HuH-7.5 (cell line): Measurements from ENCODE around the gene KDELR1.

Experiments used
- DNase-seq: peaks from one replicate; pipeline ENCODE4 v3.0.0; 2011; ENCODE audit warnings: low spot score

The KDELR1 gene

DNA sequence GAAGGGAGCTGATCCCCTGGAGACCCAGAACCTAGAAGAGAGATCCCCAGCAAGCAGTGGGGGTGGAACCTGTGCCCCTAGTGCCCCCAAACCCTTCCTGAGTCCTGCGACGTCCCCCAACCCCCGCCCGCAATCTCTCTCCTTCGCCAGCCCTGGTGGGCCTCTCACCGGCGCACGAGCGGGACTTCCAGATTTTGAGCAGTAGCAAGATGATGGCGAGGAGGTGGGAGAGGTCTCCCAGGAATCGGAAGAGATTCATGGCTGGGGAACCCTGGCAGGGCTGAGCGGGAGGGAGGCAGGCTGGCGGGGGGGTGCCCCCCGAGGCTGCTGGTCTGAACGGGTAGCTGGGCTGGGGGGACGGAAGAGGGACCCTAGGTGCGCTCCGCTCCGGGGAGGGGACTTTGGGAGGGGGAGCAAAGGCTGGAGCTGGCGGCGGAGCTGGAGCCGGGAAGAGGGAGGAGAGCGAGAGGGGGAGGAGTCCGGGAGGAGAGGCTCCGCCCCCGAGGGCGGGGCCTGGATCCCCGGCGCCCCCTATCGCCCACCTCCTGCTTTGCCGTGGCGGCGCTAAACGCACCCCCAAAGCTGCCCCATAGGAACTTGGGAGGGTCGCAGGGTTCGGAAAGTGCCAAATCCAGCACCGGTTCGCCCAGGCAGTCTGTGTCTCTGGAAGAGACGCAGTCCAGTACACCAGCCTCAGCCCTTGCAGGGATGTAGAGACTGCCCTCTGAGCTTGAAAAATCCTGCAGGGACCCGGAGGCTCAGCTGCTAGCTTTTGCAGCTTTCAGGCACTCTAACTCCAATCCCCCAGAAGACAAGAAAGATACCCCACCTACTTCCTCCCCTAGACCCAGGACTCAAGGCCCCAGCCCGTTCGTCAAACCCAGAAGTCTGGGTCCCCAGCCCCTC lies at the start of gene KDELR1:
TSS of gene KDELR1 (minus strand) at position 452 of the 906 bp plus-strand sequence. CDS start at position 259, 193 bp downstream.
- DNase-seq, result peak; percentile 88

DNA sequence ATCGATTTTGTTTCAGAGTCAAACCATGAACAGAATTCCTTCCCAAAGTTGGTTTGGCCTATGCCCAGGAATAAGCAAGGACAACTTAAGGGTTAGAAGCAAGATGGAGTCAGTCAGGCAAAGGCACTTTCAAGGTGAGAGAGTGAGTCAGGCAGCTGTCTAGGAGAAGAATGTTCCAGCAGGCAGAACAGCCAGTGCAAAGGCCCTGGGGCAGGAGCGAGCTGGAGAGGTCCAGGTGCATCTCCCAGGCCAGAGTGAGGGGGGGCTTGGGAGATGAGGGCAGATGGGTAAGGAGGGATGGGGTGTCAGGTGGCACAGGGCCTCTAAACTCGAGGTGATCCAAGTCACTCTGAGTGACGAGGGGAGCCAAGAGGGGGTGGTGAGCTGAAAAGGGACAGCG lies 45.2 kb upstream of the KDELR1 start:
- no peak for DNase-seq

DNA sequence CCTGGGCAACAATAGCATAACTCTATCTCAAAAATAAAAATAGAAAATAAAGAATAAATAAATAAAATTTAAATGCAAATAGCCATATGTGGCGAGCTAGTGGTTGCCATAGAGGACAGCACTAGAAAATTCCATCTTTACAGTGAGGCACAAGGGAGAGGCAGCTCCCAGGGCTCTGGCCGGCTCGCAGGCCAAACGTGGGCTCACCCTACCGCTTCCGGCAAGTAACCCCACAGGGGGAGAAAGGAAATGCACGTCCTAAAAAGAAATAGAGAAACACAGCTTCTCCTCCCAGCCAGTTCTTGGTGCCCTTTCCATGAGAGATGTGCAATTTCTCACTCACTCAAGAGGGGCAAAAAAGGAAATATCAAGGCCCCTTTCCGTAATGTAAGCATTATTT lies 42.0 kb upstream of the KDELR1 start:
- DNase-seq, result no peak

DNA sequence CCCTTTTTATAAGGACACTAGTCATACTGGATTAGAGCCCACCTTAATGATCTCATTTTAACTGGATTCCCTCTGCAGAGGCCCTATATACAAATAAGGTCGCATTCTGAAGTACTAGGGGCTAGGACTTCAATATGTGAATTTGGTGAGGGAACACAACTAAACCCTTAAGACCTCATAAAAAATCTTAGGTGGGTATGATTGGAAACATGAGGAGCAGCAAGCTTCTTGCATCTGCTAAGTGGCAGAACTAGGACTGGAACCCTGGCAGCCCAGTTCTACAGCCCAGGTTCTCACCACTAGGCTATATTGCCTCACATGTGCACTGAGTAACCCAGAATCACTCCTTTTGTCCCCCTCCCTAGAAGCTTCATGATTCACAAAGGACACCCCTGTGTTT lies 37.3 kb upstream of the KDELR1 start:
- DNase-seq, result no peak

DNA sequence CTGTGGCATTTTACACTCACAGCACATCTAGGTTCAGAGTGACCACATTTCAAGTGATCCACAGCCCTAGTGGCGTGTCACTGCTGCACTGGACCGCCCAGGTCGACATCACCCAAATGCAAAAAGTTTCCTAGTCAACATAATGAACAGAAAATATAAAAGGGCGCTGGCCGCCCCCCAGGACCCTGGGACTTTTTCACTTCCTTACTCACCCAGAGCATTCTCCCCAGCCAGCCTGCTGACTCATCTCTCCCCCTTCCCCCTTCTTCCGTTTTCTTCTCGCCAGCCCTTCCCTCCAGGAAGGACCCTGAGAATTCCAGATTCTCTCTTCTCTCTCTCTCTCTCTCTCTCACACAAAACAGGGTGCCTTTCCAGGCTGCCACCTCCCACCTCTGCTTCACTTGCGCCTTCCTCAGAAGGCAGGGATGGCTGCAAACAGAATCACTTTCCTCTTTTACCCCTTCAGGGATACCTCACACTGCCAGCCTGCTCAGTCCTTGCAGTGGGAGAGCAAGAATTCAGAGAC lies 33.4 kb upstream of the KDELR1 start:
- DNase-seq, result no peak

DNA sequence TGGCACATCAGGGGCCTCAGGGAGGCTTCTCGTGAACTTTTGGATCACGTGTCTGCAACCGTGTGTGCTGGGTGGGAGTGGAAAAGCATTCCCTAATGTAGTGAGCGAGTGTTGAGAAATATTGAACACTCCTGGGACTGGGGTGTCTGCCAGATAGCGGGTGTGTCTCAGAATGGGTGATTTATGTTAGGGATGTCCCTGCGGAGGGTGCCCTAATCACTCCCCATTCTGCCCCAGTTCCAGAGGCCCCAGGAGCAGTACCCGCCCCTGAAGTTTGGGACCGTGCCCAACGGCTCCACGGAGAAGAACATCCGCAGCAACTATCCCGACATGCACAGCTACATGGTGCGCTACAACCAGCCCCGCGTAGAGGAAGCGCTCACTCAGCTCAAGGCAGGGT lies 30.2 kb upstream of the KDELR1 start:
- no peak for DNase-seq

DNA sequence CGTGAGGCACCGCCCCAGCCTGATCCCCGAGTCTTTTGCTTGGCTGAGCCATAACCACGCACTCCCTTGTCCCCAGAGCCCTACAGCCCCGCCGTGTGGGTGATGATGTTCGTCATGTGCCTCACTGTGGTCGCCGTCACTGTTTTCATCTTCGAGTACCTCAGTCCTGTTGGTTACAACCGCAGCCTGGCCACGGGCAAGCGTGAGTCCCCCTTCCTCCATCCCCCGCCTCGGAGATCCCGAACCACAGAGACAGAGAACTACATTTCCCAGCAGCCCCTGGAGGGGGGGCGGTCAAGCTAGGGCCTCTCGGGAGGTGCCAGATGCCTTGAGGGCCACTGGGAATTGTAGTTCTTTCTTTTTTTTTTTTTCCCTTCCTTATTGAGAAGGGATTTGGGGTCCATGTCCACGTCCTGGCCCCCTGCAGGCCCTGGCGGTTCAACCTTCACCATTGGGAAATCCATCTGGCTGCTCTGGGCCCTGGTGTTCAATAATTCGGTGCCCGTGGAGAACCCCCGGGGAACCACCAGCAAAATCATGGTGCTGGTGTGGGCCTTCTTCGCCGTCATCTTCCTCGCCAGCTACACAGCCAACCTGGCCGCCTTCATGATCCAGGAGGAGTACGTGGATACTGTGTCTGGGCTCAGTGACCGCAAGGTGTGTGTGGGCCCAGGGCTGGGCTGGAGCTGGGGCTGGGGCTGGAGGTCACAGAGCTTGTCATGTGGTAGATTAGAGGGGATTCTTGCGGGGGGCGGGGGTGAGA lies 28.0 kb upstream of the KDELR1 start:
- DNase-seq, result no peak

DNA sequence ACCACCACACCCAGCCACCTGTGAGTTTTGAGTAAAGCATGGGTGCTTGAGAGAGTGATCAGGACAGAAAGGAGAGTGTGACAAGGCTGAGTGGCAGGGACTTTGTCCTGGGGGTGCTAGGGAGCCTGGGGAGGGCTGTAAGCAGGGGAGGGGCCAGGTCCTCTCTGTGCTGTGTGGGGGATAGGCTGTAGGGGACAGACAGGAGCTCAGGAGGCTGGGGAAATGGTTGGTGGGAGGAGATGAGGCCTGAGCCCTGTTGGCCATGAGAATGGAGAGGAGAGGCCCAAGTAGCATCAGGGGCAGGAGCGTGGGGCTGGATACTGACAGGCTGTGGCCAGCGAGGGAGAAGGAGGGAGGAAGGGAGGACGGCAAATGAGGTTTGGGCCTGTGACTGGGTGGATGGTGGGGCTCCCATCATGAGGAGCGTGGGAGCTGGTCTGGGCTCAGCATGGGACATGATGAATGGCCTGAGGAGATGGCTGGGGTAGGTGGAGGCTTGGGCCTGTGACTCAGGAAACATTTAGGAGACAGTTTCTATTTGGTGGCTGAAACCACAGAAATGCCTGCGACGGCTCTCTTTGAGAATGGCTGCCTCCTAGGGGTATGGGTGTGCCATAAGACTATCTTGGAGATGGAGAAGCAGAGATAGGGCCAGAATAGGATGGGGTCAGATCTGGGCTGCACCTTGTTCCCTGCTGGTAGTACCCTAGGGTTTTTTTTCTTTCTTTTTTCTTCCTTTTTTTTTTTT lies 27.1 kb upstream of the KDELR1 start:
- no peak for DNase-seq

DNA sequence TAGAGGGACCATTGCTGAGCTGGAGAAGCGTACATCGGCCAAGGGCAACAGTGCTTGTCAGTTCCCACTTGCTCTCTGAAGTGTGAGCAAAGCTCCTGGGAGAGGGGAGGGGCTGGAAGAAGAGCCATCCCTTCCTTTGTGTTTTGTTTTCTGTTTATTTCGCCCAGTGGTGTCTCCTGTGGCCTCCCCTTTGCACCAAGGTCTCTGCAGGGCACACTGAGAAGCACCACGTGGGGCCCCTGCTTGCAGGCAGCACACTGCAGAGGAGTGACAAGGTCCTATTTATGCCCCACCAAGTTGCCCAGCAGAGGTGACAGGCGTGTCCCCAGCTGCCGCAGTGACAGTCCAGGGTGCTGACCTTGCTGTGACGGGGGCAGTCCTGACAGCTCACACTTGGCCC lies 26.1 kb upstream of the KDELR1 start:
- no peak for DNase-seq

DNA sequence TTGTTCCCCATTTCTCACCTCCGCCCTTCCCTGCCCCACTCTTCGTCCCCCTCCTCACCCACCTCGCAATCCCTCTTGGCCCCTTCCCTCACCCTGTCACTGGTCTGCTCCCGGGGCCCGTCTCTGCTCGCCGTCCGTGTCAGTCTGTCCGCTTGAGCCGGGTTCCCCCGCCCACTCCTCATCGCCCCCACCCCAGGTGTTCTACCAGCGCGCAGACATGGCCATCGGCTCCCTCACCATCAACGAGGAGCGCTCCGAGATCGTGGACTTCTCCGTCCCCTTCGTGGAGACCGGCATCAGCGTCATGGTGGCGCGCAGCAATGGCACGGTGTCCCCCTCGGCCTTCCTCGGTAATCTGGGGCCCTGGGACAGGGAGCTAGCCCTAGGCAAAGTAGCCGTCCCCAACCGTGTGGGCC lies 24.5 kb upstream of the KDELR1 start:
- DNase-seq, result no peak

DNA sequence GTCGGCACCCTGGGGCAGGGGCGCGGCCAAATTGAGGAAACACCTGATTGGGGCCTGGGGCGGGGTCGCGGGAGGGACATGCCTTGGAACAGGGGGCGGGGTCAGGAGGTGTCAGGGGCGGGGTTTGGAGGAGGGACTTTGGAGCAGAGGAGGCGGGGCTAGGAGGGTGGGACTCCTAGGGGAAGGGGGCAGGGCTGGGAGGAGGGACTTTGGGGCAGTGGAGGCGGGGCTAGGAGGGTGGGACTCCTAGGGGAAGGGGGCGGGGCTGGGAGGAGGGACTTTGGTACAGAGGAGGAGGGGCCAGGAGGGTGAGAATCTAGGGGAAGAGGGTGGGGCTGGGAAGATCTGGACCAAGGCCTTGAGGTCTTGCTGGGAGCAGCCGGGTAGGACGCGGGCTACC lies 24.0 kb upstream of the KDELR1 start:
- DNase-seq, result peak; percentile 29

DNA sequence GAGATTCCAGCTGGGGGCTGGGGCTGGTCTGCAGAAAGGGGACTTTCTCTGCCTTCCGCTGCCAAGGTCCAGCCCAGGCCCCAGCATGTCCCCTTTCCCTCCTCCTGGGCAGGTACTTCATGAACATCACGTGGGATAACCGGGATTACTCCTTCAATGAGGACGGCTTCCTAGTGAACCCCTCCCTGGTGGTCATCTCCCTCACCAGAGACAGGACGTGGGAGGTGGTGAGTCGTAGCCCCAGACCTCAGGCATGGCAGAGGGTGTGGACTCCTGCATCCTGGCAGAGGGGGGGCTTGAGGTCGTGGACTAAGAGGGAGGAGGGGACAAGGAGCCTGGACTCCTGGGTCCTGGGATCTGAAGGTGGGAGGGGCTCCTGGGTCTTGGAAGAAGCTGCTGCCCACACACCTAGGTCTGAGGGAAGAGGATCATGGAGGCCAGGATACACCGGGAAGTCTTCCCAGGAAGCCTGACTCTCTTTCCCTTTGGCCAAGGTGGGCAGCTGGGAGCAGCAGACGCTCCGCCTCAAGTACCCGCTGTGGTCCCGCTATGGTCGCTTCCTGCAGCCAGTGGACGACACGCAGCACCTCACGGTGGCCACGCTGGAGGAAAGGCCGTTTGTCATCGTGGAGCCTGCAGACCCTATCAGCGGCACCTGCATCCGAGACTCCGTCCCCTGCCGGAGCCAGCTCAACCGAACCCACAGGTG lies 22.7 kb upstream of the KDELR1 start:
- no peak for DNase-seq

DNA sequence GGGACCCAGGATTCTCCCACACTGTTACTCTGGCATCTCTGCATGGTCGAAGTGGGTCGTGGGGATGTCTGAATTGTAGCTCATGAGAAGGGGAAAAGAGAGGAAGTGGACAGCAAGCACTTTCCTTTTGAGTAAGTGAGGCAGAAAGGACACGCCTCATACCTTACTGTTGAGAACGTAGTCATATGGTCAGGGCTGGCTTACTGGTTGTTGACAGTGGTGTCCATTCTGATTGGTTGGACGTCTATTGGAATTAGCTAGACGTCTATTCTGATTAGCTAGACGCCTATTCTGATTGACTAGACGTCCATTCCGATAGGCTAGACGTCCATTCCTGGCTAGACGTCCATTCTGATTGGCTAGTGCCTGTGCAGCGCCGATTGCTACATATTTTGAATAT lies 14.5 kb upstream of the KDELR1 start:
- DNase-seq, result no peak

DNA sequence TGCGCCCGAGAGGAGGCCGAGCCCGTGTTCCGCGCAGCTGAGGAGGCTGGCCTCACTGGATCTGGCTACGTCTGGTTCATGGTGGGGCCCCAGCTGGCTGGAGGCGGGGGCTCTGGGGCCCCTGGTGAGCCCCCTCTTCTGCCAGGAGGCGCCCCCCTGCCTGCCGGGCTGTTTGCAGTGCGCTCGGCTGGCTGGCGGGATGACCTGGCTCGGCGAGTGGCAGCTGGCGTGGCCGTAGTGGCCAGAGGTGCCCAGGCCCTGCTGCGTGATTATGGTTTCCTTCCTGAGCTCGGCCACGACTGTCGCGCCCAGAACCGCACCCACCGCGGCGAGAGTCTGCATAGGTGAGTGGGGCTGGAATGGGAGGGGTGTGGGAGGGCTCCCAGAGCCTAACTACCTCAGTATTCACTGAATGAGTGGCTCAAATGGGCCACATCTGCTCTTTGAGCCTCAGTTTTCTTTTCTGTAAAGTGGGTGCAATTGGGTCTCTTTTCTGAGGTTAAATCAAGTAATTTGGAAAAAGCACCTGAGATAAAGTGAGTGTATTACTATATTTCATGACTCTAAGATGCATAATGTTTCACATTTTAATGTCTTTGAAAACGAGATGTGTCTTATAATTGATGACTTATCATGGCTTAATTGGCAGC lies 13.8 kb upstream of the KDELR1 start:
- no peak for DNase-seq

DNA sequence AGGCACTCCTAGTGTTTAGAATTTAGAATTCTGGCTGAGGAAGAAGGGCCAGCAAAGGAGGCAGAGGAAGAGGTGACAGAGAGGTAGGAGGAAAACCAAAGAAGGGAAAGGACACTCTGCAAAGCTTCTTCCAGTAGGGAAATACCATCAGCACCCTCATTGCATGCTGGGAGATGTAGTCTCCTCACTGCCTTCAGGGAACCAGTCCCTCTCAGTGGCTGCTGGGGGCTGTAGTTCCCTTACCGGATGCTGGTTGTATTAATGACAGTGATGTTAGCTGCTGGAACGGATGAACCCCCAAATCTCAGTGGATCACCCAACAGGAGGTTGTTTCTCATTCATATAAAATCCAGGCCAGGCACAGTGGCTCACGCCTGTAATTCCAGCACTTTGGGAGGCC lies 12.3 kb upstream of the KDELR1 start:
- peak; percentile 71 for DNase-seq

DNA sequence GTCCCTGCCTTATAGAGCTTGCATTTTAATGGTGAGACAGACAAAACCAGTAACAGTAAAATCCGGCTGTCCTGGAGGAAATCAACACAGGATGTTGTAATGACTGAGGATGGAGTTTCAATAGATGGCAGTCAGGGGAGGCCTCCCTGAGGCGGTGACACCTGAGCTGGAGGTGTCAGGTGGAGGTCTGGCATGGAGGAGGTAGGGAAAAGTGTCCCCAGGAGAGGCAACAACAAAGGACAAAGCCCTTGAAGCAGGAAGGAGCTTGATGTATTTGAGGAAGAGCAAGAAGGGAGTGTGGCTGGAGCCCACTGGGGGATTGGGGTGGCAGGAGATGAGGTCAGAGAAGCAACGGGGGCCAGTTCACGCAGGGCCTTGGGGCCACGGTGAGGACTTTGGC lies 9.9 kb upstream of the KDELR1 start:
- DNase-seq, result no peak

DNA sequence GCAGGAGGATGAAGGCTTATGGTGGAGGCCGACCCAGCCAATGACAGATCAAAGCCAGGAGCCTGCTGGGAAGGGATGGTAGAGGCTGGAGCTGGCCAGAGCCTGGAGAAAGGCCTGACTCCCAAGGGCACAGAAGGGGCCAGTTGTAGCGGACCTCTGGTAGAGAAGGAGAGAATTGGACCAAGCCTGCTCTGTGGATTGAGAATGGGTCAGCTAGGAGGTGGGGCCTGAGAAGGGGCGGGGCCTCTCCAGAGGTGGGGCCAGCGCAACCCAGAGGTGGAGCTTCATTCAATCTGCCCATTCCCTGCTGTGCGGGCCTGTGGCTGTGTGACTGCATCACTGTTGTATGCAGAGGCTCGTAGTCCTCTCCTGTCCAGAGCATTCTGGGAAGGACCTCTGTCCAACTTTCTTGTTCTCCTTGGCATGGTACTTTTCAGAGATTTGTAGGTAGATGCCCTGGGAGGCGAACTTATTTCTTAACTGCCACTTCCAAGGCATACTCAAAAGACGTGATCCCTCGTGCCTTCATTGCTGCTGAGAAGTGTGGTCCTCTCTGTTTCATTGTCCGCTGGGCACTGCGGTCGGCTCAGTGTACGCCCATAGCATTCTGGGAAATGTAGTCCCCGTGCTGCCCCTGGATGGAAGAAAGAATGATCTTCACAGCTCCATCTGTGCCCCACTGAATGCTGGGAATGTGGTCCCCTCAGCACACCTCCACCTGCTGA lies 8.8 kb upstream of the KDELR1 start:
- peak; percentile 83 for DNase-seq

DNA sequence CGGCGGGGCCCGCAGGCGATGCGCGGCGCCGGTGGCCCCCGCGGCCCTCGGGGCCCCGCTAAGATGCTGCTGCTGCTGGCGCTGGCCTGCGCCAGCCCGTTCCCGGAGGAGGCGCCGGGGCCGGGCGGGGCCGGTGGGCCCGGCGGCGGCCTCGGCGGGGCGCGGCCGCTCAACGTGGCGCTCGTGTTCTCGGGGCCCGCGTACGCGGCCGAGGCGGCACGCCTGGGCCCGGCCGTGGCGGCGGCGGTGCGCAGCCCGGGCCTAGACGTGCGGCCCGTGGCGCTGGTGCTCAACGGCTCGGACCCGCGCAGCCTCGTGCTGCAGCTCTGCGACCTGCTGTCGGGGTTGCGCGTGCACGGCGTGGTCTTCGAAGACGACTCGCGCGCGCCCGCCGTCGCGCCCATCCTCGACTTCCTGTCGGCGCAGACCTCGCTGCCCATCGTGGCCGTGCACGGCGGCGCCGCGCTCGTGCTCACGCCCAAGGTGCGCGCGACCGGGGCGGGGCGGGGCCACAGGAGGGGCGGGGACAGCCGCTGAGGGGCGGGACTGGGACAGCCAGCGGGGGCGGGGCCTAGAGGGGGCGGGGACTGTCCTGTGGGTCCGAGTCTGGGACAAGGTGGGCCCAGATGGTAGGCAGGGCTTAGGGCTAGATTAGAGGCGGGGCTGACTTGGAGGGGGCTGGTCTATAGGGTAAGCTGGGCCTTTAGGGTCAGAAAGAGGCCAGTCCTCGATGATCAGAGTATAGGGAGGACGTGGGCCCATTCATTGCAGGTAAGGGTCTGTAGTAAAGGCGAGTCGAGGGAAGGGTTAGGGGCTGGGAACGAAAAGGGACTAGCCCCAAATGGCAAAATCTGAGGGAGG lies 7.3 kb upstream of the KDELR1 start:
- peak; percentile 95 for DNase-seq

DNA sequence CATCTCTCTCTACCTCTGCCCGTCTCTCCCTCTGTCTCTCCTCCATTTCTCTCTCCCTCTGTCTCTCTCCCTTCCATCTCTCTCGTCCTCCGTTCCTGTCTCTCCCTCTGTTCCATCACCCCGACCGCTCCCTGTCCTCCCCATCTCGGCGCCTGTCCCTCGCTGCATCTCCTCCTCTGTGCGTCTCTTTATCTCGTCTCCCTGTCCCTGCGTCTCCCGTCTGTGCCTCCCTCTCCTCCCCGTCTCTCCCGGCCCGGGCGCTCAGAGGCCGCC lies 6.7 kb upstream of the KDELR1 start:
- no peak for DNase-seq
